ENCODE measurements around the gene QRFP.

- TF ChIP-seq SP2 (tag by site-specific recombination; IDR thresholded peaks at IDR 0.05), result no peak
- no peak for TF ChIP-seq REST (tag by site-specific recombination; IDR thresholded peaks at IDR 0.05)
- TF ChIP-seq CTCF (tag by site-specific recombination; IDR thresholded peaks at IDR 0.05), result no peak
- no peak for TF ChIP-seq ZNF660 (tag by site-specific recombination; IDR thresholded peaks at IDR 0.05)
- TF ChIP-seq GFI1B (tag by site-specific recombination; IDR thresholded peaks at IDR 0.05), result no peak
- no peak for TF ChIP-seq ZNF324 (tag by site-specific recombination; IDR thresholded peaks at IDR 0.05)
Observed at GRCh38 chr9:130843049-130843908, 53.3 kb downstream of the QRFP start.

Data from HEK293 (cell line).